PC-3 (cell line): ENCODE measurements around the gene PDCD11.

ENCODE experiments used
- EZH2 ChIP-seq: fragments of 300-600 bp; sonication (generic); IDR thresholded peaks from one replicate; pipeline ENCODE4 v1.6.1; 2017; ENCODE audit warnings: antibody characterized with exemption, mild to moderate bottlenecking, low read length; ENCODE audit not compliant: unreplicated experiment
- EZH2phosphoT487 ChIP-seq: fragments of 300-600 bp; sonication (generic); IDR thresholded peaks from 2 replicates; pipeline ENCODE4 v1.6.1; 2018; ENCODE audit warnings: mild to moderate bottlenecking, antibody characterized with exemption, low read length, borderline replicate concordance
- TF ChIP-seq, protein P1 (sequence below): fragments of 300-600 bp; sonication (generic); conservative IDR thresholded peaks from 2 replicates; pipeline ENCODE4 v1.5.1; 2017; ENCODE audit warnings: antibody characterized with exemption, low read depth, mild to moderate bottlenecking, low read length

DNA sequence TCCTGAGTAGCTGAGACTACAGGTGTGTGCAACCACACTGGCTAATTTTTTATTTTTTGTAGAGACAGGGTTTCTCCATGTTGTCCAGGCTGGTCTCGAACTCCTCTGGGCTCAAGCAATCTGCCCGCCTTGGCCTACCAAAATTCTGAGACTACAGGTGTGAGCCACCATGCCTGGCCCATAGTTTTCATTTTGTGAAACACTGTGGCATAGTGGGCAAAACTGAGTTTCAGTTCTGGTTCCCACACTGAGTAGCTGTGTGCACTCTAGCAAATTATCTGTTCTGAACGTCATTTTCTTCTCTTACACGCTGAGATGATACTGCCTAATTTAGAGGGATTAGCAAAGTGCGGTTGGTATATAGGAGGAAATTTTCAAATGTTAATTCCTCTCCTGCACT lies 13.7 kb upstream of the PDCD11 start:
- TF ChIP-seq, protein P1, sequence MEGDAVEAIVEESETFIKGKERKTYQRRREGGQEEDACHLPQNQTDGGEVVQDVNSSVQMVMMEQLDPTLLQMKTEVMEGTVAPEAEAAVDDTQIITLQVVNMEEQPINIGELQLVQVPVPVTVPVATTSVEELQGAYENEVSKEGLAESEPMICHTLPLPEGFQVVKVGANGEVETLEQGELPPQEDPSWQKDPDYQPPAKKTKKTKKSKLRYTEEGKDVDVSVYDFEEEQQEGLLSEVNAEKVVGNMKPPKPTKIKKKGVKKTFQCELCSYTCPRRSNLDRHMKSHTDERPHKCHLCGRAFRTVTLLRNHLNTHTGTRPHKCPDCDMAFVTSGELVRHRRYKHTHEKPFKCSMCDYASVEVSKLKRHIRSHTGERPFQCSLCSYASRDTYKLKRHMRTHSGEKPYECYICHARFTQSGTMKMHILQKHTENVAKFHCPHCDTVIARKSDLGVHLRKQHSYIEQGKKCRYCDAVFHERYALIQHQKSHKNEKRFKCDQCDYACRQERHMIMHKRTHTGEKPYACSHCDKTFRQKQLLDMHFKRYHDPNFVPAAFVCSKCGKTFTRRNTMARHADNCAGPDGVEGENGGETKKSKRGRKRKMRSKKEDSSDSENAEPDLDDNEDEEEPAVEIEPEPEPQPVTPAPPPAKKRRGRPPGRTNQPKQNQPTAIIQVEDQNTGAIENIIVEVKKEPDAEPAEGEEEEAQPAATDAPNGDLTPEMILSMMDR: no peak
- TF ChIP-seq EZH2 (no peak), EZH2phosphoT487 (no peak)
